Testis (tissue), 3 donors: Measurements from ENCODE around the gene CIB4. TPM values are rescaled to one million over a fixed set of nuclear protein-coding genes. Genes with fewer than 3 reads are reported as not detected.

Source experiments
- DNase-seq: peaks from one replicate; pipeline ENCODE4 v3.0.0-alpha.2; 2019
- H3K27ac ChIP-seq, 2 donors: fragments of 200-600 bp; sonication (generic); one replicate each; pipeline ENCODE4 v1.5.1; 2019
- H3K27me3 ChIP-seq: fragments of 200-600 bp; sonication (generic); one replicate; pipeline ENCODE4 v1.5.1; 2019
- H3K36me3 ChIP-seq: fragments of 200-600 bp; sonication (generic); one replicate; pipeline ENCODE4 v1.5.1; 2017; ENCODE audit warnings: low read depth; ENCODE audit errors: missing control alignments
- H3K4me1 ChIP-seq: fragments of 200-600 bp; sonication (generic); one replicate; pipeline ENCODE4 v1.5.1; 2019
- H3K4me3 ChIP-seq, 2 donors: fragments of 200-600 bp; sonication (generic); one replicate each; pipeline ENCODE4 v1.5.1; 2017 to 2019
- H3K9me3 ChIP-seq: fragments of 200-600 bp; sonication (generic); one replicate; pipeline ENCODE4 v1.5.1; 2017
- POLR2A ChIP-seq: fragments of 450-650 bp; IDR thresholded peaks from one replicate; pipeline ENCODE4 v1.6.1; 2017; ENCODE audit warnings: antibody characterized with exemption, mild to moderate bottlenecking, moderate library complexity
- WGBS, 2 donors: methylation state at CpG; one replicate each; pipeline ENCODE4 v1.1.5; 2018; 5-methylcytosine and 5-hydroxymethylcytosine counted together
- intact Hi-C: fragments of 100-400 bp; cut with DNase I; formaldehyde crosslinking; loops from one replicate; pipeline ENCODE4 v1.15.1; 2023; ENCODE audit warnings: low total_unique reads
- polyA plus RNA-seq: library from polyadenylated mRNA; stranded (reverse); fragments of 350-450 nt; fragmentation: Illumina TruSeq; extraction: RNeasy Lipid Tissue Mini Kit (QIAGEN cat#74804); gene quantifications from one replicate; pipeline ENCODE4 v1.2.3, GENCODE V29; 2014; ENCODE audit warnings: low read depth, low replicate concordance; ENCODE audit not compliant: insufficient read depth
- total RNA-seq, 2 donors: library from RNA; depleted of rRNA; stranded (reverse); fragments of >200 nt; gene quantifications; one replicate each; pipeline ENCODE4 v1.2.3, GENCODE V29; 2016
- TF ChIP-seq, protein P1 (sequence below), 3 experiments: fragments of 450-650 bp in 2 of 3; fragments of 200-600 bp in 1 of 3; sonication (generic) in 1 of 3; IDR thresholded peaks; one replicate each; pipeline ENCODE4 v1.5.1; 2016 to 2019; ENCODE audit warnings: antibody characterized with exemption in 3 of 3, mild to moderate bottlenecking in 2 of 3, moderate library complexity in 1 of 3

The CIB4 gene
- total and polyA plus RNA-seq, 3 donors from 2014 or later: 7.5 to 30.6 (median 8.7) TPM

GRCh38 chr2:26632624-26633185, 8.5 kb downstream of the CIB4 start:
- WGBS, 2 donors: 92 to 93% methylated on average over 14 of the region's 14 CpGs
- H3K9me3 ChIP-seq: no peaks in the 10 kb centered on the region
- no peaks in the 10 kb centered on the region for H3K27me3 ChIP-seq
- intact Hi-C loops: no loop called here
- H3K36me3 ChIP-seq: no peaks in the 10 kb centered on the region
- DNase-seq: no peak
- no peak for TF ChIP-seq POLR2A
- TF ChIP-seq, protein P1, sequence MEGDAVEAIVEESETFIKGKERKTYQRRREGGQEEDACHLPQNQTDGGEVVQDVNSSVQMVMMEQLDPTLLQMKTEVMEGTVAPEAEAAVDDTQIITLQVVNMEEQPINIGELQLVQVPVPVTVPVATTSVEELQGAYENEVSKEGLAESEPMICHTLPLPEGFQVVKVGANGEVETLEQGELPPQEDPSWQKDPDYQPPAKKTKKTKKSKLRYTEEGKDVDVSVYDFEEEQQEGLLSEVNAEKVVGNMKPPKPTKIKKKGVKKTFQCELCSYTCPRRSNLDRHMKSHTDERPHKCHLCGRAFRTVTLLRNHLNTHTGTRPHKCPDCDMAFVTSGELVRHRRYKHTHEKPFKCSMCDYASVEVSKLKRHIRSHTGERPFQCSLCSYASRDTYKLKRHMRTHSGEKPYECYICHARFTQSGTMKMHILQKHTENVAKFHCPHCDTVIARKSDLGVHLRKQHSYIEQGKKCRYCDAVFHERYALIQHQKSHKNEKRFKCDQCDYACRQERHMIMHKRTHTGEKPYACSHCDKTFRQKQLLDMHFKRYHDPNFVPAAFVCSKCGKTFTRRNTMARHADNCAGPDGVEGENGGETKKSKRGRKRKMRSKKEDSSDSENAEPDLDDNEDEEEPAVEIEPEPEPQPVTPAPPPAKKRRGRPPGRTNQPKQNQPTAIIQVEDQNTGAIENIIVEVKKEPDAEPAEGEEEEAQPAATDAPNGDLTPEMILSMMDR (IDR thresholded peaks at IDR 0.05): no peak
- H3K27ac ChIP-seq: no peak overlapping the region
- H3K4me1 ChIP-seq: no peaks in the 10 kb centered on the region
- H3K4me3 ChIP-seq: no peak overlapping the region

- Histone ChIP-seq H3K27ac (no peak overlapping the region), H3K36me3 (no peaks in the 10 kb centered on the region), H3K4me3 (no peak overlapping the region), H3K4me1 (no peaks in the 10 kb centered on the region), H3K9me3 (no peaks in the 10 kb centered on the region), H3K27me3 (no peaks in the 10 kb centered on the region)
- 76 to 90% methylated on average over 11 to 13 of the region's 13 CpGs for WGBS, 2 donors
- intact Hi-C loops: no loop called here
- no peak for TF ChIP-seq POLR2A
- TF ChIP-seq, protein P1 (IDR thresholded peaks at IDR 0.05): no peak
- DNase-seq: no peak
Observed at GRCh38 chr2:26631401-26632170, 9.6 kb downstream of the CIB4 start.

DNA sequence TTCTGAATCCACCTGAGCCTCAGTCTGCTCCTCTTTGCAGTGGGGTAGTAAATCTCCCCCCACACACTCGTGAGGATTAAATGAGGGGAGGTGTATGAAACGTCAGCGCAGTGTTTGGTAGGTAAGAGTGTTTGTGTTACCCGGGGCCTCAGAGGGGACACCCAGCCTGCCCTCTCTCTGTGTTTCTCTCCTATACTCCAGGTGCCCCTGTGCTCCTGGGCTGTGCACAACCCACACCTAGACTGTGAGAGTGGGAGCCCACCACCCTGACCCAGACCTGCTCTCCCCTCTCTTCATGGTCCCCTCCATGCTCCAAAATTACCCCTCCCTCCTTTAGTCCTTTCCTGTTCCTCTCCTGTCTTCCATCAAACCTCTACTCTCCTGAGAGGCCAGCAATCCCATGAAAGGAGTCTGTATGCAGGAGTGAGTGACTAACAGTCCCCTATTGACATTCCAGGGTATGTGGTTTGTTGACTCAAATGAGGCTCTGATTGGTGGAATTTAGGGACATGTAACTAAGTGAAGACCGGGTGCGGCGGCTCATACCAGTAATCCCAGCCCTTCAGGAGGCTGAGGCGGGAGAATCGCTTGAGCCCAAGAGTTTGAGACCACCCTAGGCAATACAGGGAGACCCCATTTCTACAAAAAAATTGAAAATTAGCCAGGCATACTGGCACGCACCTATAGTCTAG, 10.4 kb downstream of the CIB4 start:
- WGBS, 2 donors: 89 to 97% methylated on average over 9 to 10 of the region's 10 CpGs
- no peaks in the 10 kb centered on the region for H3K27me3 ChIP-seq
- H3K9me3 ChIP-seq: no peaks in the 10 kb centered on the region
- H3K4me3 ChIP-seq: no peak overlapping the region
- TF ChIP-seq POLR2A: no peak
- TF ChIP-seq, protein P1 (IDR thresholded peaks at IDR 0.05): no peak
- no peaks in the 10 kb centered on the region for H3K4me1 ChIP-seq
- no peak overlapping the region for H3K27ac ChIP-seq
- intact Hi-C loops: no loop called here
- DNase-seq: no peak
- H3K36me3 ChIP-seq: no peaks in the 10 kb centered on the region

- H3K36me3 ChIP-seq: no peaks in the 10 kb centered on the region
- intact Hi-C loops: no loop called here
- TF ChIP-seq POLR2A: no peak
- TF ChIP-seq, protein P1 (IDR thresholded peaks at IDR 0.05): no peak
- DNase-seq: no peak
- no peaks in the 10 kb centered on the region for H3K27me3 ChIP-seq
- 94 to 95% methylated on average over 4 of the region's 4 CpGs for WGBS, 2 donors
- H3K4me1 ChIP-seq: no peaks in the 10 kb centered on the region
- H3K4me3 ChIP-seq: no peak overlapping the region
- no peaks in the 10 kb centered on the region for H3K9me3 ChIP-seq
- no peak overlapping the region for H3K27ac ChIP-seq
Observed at GRCh38 chr2:26630235-26630634, 10.9 kb downstream of the CIB4 start.
